ENCODE data around the gene COL4A2.
"Not testable (repeated sequence)": the region's sequence is repeated elsewhere in the genome, so short reads cannot be mapped to it uniquely, and the experiment has no call there.

COL4A2 gene

DNA sequence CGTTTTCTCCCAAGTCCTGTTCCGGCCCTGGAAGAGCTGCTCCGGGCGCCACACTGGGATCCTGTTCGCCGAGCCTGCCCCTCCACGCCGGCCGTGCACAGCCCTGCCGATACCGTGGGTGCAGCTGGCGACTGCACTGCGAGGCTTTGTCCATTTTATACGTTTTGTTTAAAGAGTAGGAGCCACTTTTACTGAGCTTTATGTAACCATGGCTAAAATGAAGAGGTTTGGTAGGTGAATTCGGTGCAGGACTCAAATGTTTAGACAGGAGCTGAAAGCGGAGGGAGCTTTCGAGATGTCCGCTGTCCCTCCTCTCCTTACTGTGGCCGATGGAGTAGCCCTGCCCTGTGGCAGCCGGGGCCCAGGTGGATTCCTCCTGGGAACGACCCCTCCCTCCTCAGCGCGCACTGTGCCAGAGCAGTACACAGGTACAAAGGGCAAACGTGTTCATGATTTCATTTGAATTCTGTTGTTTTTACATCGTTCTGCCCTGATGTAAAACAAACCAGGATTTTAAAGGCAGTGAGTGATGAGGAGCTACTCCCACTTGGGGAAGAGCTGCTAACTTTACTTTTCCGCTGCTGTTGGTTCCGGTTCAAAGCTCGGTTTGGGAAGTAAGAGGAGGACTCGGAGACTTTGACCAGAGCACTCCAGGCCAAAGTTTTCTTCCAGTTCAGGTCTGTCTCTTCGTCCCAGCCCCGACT, 1.7 kb downstream of the COL4A2 start:
- DNase-seq, result no peak

- no peak for DNase-seq
Observed at GRCh38 chr13:110309661-110310524, 2.8 kb downstream of the COL4A2 start.

- no peak for DNase-seq
Observed at GRCh38 chr13:110310541-110311442, 3.7 kb downstream of the COL4A2 start.

DNA sequence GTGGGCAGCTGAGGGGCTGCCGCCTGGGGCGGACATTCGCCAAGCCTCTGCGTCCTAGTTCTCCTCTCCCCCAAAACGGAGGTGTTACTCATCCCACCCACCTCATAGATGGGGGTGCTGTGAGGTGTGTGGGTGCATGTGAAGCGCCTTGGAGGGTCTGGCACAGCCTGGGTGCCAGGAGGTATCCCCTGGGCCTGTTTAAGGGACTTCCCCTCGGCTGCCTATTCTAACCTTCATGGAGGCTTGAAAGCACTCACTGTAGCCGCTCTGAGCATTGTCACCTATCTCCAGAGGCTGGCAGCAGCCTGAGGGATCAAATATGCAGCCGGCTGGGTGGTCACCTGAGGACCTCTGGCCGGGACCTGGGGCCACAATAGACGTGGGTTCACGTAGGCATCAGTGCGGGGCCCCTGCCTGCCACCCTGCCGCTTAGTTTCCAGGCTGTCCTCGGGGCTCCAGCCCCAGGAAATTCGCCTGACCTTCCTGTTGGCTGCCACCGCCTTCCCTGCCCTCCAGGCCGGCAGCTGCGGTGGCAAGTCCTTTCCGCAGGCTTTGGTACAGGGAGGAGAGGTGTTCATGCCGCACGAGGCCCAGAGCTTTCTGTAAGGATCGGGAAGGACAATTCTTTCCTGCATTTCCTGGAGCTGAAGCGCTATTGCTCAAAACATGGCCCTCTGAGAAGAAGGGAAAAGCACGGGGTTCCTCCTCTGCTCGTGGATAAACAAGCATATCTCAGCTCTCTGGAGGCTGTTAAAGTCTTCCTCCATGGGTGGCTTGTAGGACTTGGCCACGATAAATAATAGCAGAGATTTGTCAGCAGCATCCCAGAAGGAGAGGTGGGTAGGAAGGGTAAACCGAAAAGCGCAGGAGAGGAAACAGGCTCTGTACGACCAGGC, 4.6 kb downstream of the COL4A2 start:
- no peak for DNase-seq

- DNase-seq, result no peak
Observed at GRCh38 chr13:110312339-110313031, 5.4 kb downstream of the COL4A2 start.

- DNase-seq, result not testable (repeated sequence)
Observed at GRCh38 chr13:110313261-110313660, 6.2 kb downstream of the COL4A2 start.

DNA sequence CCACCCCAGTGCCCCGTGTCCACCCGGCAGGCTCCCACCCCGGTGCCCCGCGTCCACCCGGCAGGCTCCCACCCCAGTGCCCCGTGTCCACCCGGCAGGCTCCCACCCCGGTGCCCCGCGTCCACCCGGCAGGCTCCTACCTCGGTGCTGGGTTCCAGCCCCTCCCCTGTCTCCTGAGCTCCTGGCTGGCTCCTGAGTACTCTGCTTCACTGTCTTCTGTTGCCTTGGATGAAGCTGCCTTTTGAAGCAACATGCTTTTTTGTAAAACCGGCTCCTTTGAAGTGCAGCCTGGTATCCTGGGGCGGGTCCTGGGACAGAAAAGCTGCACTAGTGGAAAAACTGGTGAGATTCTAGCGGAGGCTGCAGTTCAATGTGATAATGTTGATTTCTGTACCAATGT, 6.6 kb downstream of the COL4A2 start:
- DNase-seq, result not testable (repeated sequence)

DNA sequence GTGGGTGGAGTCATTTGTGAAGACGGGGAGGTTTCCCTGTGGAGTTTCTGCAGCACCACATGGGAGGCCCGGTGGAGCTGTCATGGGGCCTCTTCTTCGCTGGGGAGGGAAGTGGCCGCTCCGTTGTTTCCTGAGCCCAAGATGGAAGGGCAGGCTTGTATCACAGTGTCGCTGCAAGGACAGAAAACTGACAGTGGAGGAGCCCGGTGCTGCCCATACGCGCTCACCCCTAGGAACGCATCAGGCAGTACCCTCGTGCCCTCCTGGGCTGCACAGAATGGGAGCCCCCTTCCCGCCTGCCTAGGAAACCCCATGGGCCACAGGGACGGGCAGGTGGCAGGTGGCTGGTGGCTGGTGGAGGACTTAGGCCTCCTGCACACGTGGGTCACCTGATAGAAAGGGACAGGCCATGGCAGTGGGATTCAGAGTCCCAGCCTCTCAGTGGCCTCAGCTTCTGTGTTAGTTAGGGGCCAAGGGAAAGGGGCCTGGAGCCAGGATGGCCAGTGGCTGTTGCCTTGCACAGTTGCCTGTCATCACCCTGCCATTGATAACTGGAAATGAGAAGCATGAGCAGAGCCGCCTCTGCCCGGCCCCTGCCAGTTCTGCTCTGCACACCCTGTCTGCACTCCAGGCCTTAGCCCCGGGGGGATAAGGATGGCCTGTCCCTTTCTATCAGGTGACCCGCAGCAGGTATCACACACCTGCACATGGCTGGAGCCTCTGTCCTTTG, 7.6 kb downstream of the COL4A2 start:
- no peak for DNase-seq

GRCh38 chr13:110316196-110316595, 9.1 kb downstream of the COL4A2 start:
- DNase-seq, result no peak

DNA sequence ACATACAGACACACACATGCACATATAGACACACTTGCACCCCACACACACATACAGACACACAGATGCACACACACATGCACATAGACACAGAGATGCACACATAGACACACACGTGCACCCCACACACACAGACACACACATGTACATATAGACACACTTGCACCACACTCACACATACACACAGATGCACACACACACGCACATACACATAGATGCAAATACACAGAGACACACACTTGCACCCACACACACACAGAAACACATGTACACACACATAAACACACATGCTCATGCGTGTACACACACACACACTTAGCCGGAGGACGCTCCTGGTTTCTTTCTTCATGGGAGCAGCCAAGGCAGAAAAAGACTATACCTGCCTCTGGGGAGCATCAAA, 10.0 kb downstream of the COL4A2 start:
- no peak for DNase-seq

DNA sequence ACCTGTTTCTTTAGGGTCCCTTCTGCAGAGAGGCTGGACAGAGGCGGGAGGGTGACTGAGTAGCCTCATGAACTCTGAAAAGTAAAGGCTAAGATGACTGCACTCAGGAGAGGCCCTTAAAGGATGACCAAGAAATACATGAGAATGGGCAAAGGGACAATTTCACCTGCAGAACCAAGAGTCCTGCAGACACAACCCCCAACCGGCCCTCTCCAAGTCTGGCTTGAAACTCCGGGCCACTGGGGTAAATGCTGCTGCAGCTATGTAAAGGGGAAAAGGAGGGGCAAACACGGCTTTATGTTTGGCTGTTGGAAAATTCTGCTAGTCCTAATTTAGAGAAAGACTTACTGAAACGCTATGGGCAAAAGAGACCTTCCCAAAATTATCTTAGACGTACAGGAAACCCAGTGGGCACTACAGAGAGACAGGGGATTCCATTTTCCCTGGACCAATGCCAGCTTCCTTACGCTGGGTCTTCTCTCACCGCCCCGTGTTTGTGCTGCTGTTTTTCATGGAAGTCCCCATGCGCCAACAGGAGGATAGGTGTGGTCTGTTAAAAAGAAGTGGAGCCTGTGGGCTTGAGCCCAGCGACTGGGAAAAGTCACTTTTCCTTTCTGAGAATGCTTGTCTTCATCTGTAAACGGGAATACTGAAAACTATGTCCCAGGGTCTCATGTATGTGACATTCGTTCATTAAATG, 10.6 kb downstream of the COL4A2 start:
- DNase-seq, result no peak

- no peak for DNase-seq
Observed at GRCh38 chr13:110318920-110319319, 11.8 kb downstream of the COL4A2 start.

DNA sequence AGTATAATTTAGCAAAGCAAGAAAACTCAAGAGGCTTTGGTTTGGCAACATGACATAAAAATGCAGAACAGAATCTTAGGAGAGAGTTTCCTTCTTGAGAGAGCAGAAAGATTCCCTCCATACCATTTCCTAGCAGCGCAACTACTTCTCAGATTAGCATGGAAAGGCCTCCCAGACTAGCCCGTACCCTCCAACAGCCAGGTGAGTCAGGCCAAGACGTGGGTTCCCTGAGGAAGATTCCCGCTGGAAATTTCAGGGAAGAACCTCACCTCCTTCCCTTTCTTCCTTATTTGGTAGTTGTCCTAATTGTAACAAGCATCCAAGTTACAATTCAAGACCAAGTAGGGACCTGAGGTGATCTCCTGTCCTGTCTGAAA, 12.3 kb downstream of the COL4A2 start:
- no peak for DNase-seq

DNA sequence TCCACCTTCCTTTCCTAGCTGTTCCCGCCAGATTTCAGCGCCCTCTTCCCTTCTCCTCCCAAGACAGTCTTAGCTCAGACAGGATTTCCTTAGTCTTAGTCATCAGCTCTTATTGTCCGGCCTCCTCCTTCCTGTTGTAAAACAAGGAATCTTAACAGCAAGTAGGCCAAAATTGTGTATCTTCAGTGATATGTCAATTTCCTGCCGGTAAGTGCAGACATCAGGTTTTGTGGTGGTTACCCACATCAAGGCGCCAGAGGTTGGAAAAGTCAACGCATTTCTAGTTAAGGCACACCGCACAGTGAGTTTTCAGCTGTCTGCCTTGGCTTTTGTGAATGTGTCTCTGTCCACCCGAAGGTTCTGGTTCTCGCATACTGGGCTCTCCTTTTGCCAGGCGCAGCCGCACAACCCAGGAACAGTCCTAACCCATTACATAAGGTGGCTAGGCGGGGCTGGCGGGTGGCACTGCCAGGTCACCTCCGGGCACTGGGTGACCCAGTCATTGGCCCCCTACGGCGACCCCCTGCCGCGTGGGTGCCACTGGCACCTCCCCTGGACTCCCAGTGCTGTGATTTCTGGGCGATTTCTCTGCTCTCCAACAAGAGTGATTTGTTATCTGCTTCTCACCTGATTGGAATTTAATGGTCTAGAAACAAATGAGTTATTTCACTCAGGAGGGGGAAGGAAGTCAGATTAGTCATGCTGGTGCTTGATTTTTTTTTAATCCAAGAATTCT, 12.9 kb downstream of the COL4A2 start:
- peak; percentile 18 for DNase-seq

- no peak for DNase-seq
Observed at GRCh38 chr13:110320645-110321044, 13.6 kb downstream of the COL4A2 start.

GRCh38 chr13:110321573-110321972, 14.5 kb downstream of the COL4A2 start:
- not testable (repeated sequence) for DNase-seq

DNA sequence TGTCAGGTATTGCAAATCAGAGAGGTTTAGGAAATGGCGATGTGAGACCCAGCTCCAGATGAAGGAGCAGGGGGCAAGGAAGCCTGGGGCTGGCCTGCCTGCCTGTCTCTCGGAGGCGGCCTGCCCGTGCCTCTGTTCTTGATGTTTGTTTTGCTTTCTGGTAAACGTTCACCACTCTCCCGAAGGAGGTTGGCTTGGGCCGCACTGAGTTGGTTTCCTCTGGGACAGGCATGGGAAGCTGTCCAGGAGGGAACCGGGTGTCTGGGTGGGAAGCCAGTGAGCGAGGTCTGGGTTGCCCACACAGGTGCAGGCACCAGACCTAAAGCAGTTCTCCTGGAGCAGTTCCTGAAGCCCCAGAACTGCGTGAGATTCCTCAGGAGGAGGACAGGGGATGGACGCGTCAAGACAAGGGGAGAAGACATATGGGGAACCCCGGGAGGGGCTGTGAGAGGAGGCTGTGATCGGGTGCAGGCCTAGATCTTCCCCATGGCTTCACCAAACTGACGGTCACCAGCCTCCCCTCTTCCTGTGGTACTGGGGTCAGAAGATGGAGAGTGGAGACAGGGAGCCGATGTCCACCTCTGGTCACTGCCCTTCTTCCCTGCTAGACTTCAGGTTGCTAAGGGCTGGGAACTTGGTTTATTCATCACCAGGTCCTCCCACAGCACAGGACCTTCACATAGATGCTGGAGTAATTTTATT, 15.2 kb downstream of the COL4A2 start:
- no peak for DNase-seq

DNA sequence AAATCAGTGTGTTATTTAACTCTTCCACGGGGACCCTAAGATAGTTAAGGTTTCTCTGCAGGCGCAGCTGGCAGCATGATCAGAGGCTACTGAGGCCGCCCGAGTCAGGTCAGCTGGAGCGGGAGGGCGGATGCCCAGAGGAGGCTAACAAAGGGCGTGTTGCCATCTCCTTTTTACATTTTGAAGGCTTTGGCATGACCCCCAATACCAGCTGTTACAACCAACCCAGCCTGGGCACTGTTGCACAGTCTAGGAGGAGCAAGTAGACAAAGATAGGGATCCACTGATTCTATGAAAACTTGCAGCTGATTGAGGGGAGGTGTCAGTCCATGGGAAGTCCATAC, 15.7 kb downstream of the COL4A2 start:
- no peak for DNase-seq

Data from inflammatory macrophage treated with lipopolysaccharide for 4 hours (primary cell).